HG03175 (cell line): Measurements from ENCODE around the gene RNF44.

Source experiments
- ATAC-seq: cut with Tn5 transposase; IDR thresholded peaks from one replicate; pipeline ENCODE4 v1.9.1; 2021; ENCODE audit warnings: mild to moderate bottlenecking, moderate library complexity; ENCODE audit not compliant: unreplicated experiment

Gene RNF44

DNA sequence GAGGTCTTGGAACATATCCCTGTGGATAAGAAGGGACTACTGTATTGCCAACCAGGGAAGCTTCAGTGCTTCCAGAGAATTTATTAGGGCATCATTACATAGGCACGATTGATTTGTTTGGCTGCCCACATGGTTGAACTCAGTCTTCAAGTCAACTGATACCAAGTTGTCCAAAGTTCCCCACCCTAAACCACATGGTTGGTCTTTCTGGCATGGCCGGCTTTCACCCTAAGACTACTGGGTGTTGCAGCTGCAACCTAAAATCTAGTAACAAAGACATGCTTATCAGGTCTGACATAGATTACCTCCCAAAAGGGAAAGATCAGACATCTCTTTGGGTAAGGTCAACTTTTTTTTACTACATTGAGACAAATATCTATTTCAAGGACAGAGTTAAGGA is 52.0 kb downstream of the RNF44 start:
- ATAC-seq = no peak

DNA sequence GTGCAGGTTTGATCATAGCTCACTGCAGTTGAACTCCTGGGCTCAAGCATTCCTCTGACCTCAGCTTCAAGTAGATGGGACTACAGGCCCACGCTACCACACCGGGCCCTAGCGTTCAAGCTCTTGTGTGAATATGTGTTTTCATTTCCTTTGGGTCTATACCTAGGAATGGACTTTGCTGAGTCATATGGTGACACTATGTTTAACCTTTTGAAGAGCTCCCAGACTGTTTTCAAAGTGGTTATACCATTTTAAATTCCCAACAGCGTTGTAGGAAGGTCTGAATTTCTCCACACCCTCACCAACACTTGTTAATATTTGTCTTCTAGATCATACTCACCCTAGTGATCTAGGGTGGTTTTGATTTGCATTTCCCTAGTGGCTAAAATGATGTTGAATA is 55.5 kb downstream of the RNF44 start:
- ATAC-seq = no peak
